NCI-H524 treated with DMSO at 0.1 percent for 48 hours (cell line): Measurements from ENCODE around the gene CD48.

Experiments used
- DNase-seq: peaks from one replicate; lab custom pipeline; 2025; lab: John Stamatoyannopoulos, UW

Gene CD48

DNA sequence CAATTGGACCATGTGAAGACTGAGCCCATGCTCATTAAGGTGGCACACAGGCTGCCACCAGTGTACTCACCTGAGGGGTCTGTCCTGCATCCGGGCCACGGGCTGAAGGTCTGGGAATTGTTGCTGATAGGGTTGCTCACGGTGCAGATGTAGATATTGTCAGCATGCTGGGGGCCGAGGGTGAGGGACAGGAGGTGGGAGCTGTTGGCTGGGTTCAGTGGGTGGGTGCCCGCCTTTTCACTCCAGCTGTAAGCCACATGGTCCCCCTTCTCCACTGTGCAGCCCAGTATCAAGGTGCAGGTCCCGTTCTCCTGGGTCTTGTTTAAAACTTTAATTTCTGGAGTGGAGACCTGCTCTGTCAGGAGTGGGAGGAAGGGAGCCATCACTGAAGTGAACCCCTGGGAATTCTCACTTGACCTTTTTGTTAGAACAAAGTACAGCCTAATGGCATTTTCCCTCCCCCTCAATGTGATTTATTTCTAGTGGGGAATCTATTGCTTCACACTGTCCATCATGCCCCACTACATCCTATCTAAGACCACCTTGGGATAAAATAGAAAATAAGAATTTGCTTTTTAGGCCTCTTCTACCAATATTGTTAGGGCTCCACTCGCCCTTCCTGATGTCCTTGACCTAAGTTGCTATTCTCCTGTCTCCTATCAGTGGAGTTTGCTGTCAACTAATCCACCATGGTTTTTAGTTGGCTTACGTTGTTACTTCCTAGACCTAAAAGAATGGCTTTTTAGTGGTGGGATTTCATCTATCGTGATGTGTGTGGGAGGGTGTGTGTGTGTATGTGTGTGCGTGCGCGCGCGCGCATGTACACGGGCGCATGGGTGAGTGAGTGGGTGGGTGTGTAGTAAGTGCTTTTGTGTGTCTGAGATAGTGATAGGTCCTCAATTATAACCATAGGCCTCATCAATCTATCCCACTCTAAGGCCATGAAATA, 76.8 kb downstream of the CD48 start:
- no peak for DNase-seq

DNA sequence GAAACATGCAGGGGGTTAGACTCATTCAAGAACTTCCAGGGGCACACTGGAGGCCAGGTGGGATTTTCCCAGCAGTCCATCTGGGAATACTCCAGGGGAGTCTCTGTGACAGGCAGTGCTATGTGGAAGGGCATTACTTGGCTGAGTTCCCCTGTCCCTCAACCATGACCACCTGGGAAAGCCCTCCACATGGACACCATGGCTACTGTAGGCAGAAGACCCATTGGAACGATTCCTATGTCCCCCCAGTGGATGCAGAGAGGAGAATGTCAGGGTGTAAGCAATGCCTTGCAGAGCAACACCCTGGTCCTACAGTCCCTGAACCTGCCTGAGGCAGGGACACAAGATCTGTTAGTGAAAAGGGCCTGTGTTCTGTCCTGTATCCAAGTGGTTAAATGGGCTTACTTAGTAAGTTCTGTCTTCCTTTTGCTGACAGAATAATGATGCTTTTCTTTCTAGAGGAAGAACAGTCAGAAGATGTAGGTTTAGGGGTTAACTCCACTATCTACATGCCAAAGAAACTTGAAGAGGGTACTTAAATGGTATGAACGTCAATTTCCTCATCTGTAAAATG, 78.2 kb downstream of the CD48 start:
- DNase-seq: no peak

- no peak for DNase-seq
Measured at GRCh38 chr1:160631983-160632625, 79.5 kb downstream of the CD48 start.

GRCh38 chr1:160630523-160631451, 80.8 kb downstream of the CD48 start:
- no peak for DNase-seq

DNA sequence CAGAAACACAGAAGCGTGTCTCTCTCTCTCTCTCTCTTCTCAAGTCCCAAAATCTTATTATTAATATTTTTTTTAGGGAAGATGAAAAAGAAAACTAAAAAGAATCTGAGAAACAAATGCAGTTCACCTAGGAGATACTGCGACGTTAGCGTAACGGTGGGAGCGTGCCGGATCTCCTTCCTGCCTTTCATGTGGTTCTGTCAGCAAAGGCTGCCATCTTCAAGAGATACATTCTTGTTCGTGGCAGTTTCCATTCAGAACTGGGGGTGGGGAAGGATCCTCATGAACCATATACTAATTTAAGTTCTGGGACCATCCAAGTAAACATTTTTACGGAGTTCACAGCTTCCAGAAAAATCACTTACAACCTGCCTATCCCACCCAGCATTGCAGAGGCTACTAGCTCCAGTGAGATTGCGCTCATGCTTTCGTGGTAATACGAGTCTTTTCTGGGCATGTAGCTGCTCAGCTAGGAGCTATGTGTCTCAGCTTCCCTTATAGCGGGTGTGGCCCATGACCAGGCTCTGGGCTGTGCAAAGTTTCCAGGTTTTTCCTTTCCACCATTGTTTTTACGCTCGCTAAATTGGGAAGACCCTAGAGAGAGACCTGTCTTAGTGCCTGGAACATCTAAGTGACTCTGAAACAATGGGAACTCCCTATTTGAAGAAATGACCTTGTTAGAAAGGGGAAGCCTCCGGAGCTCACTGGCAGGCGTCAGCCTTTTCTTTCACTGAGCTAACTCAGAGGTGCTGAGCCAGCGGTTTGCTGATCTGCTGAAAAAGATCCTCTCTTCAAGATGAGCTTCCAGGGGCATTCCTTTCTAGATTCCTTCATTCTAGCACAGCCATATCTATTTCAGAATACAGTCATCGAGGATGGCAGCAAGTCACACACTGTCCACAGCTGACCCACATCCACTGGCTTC, 82.1 kb downstream of the CD48 start:
- no peak for DNase-seq

DNA sequence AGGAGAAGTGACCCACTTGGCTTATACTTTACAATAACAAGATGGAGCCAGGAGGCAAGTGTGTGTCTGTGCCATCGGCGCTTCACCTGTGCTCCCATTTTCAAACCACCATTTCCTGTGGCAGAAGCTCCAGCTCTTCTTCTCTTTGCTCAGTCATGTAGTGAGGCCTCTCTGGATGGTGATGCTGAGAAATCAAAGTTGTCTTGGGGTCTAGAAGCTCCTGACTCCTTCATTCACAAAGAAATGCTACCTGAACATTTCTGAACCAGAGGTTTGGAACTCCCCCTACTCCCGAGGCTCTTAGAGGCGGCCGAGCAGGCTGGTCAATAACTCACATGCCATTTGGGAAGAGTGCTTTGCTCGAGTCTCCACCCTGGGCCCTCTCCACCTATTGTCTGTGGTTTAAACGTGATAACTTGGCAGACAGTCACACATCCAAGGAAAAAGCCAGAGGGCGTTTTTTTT, 82.8 kb downstream of the CD48 start:
- DNase-seq: no peak
